ENCODE measurements around the gene ADAMTS4.

- TF ChIP-seq, protein P1, sequence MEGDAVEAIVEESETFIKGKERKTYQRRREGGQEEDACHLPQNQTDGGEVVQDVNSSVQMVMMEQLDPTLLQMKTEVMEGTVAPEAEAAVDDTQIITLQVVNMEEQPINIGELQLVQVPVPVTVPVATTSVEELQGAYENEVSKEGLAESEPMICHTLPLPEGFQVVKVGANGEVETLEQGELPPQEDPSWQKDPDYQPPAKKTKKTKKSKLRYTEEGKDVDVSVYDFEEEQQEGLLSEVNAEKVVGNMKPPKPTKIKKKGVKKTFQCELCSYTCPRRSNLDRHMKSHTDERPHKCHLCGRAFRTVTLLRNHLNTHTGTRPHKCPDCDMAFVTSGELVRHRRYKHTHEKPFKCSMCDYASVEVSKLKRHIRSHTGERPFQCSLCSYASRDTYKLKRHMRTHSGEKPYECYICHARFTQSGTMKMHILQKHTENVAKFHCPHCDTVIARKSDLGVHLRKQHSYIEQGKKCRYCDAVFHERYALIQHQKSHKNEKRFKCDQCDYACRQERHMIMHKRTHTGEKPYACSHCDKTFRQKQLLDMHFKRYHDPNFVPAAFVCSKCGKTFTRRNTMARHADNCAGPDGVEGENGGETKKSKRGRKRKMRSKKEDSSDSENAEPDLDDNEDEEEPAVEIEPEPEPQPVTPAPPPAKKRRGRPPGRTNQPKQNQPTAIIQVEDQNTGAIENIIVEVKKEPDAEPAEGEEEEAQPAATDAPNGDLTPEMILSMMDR (IDR thresholded peaks at IDR 0.05), result no peak
- TF ChIP-seq POLR2A (IDR thresholded peaks at IDR 0.05), result no peak
Observed at GRCh38 chr1:161161652-161162051, 37.2 kb downstream of the ADAMTS4 start.

Data from lower leg skin (tissue), 3 donors.